ENCODE results near the gene ANKRD29. TPM values are rescaled to one million over a fixed set of nuclear protein-coding genes. Genes with fewer than 3 reads are reported as not detected.

The ANKRD29 gene
- total and polyA plus RNA-seq, 2 experiments from 2014 or later, result 6.6 to 36.6 TPM

DNA sequence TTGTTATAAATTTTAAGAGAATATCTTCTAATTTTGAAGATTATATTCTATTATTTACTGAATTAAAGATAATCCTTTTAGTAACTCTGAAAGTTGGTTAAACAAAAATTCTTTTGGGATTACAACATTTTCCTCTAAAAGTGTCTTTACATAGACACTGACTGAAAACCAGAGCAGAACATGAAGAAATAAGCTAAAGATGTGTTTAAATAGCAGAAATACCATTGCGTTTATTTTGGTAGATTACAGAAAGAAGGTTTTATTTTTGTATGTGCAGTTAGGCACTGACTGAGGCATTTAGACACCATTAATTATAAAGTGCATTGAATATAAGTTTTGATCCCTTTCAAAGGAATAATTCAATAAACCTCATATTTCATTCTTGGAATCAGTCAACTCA, 62.9 kb downstream of the ANKRD29 start:
- Histone ChIP-seq H3K9me2 (ENCODE audit: insufficient read depth) (no peaks in the 10 kb centered on the region), H3K79me2 (replicated peaks; ENCODE audit: insufficient read depth) (no peaks in the 10 kb centered on the region), H4K20me1 (replicated peaks; ENCODE audit: insufficient read depth) (no peaks in the 10 kb centered on the region), H2AFZ (no peak overlapping the region), H3F3A (replicated peaks; ENCODE audit: low read depth) (no peaks in the 10 kb centered on the region), H3K27ac (ENCODE audit: low read depth) (no peak overlapping the region), H3K27me3 (ENCODE audit: insufficient read depth) (no peaks in the 10 kb centered on the region), H3K4me1 (ENCODE audit: insufficient read depth) (no peaks in the 10 kb centered on the region; the same call in 1 of the 2 replicates), H3K36me3 (ENCODE audit: insufficient read depth) (no peaks in the 10 kb centered on the region), H3K4me2 (no peak overlapping the region), H3K4me3 (no peak overlapping the region)
- H3K4me3 Mint-ChIP-seq, result no peak overlapping the region
- no peak for DNase-seq (ENCODE audit: low spot score)
- no peaks in the 10 kb centered on the region for H3K36me3 Mint-ChIP-seq (ENCODE audit: low read depth)
- peaks cover 4% of the 10 kb centered on the region for H3K27me3 Mint-ChIP-seq (ENCODE audit: insufficient read depth, low read depth, poor library complexity)
- peaks cover 3% of the 10 kb centered on the region; the same call in 1 of the 3 replicates for H3K9me3 Mint-ChIP-seq
- no peaks in the 10 kb centered on the region for H3K4me1 Mint-ChIP-seq
- H3K27ac Mint-ChIP-seq, result no peak overlapping the region
- ATAC-seq, result no peak
- no peak for TF ChIP-seq NANOG (IDR thresholded peaks at IDR 0.05; ENCODE audit: borderline replicate concordance)
- TF ChIP-seq JUNB (IDR thresholded peaks at IDR 0.05; ENCODE audit: unreplicated experiment), result no peak
- no peak for TF ChIP-seq EZH2phosphoT487 (IDR thresholded peaks at IDR 0.05; ENCODE audit: unreplicated experiment)
- TF ChIP-seq, protein P1, sequence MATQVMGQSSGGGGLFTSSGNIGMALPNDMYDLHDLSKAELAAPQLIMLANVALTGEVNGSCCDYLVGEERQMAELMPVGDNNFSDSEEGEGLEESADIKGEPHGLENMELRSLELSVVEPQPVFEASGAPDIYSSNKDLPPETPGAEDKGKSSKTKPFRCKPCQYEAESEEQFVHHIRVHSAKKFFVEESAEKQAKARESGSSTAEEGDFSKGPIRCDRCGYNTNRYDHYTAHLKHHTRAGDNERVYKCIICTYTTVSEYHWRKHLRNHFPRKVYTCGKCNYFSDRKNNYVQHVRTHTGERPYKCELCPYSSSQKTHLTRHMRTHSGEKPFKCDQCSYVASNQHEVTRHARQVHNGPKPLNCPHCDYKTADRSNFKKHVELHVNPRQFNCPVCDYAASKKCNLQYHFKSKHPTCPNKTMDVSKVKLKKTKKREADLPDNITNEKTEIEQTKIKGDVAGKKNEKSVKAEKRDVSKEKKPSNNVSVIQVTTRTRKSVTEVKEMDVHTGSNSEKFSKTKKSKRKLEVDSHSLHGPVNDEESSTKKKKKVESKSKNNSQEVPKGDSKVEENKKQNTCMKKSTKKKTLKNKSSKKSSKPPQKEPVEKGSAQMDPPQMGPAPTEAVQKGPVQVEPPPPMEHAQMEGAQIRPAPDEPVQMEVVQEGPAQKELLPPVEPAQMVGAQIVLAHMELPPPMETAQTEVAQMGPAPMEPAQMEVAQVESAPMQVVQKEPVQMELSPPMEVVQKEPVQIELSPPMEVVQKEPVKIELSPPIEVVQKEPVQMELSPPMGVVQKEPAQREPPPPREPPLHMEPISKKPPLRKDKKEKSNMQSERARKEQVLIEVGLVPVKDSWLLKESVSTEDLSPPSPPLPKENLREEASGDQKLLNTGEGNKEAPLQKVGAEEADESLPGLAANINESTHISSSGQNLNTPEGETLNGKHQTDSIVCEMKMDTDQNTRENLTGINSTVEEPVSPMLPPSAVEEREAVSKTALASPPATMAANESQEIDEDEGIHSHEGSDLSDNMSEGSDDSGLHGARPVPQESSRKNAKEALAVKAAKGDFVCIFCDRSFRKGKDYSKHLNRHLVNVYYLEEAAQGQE (IDR thresholded peaks at IDR 0.05; ENCODE audit: unreplicated experiment), result no peak
- TF ChIP-seq, protein P2, sequence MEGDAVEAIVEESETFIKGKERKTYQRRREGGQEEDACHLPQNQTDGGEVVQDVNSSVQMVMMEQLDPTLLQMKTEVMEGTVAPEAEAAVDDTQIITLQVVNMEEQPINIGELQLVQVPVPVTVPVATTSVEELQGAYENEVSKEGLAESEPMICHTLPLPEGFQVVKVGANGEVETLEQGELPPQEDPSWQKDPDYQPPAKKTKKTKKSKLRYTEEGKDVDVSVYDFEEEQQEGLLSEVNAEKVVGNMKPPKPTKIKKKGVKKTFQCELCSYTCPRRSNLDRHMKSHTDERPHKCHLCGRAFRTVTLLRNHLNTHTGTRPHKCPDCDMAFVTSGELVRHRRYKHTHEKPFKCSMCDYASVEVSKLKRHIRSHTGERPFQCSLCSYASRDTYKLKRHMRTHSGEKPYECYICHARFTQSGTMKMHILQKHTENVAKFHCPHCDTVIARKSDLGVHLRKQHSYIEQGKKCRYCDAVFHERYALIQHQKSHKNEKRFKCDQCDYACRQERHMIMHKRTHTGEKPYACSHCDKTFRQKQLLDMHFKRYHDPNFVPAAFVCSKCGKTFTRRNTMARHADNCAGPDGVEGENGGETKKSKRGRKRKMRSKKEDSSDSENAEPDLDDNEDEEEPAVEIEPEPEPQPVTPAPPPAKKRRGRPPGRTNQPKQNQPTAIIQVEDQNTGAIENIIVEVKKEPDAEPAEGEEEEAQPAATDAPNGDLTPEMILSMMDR (conservative IDR thresholded peaks at IDR 0.05; ENCODE audit: low read depth in 2 of 2), result no peak
- TF ChIP-seq, protein P3, sequence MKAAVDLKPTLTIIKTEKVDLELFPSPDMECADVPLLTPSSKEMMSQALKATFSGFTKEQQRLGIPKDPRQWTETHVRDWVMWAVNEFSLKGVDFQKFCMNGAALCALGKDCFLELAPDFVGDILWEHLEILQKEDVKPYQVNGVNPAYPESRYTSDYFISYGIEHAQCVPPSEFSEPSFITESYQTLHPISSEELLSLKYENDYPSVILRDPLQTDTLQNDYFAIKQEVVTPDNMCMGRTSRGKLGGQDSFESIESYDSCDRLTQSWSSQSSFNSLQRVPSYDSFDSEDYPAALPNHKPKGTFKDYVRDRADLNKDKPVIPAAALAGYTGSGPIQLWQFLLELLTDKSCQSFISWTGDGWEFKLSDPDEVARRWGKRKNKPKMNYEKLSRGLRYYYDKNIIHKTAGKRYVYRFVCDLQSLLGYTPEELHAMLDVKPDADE (IDR thresholded peaks at IDR 0.05), result no peak
- no peak for TF ChIP-seq ZNF114 (CRISPR knock-in tag; IDR thresholded peaks at IDR 0.05)
- no peak for TF ChIP-seq ZNF331 (CRISPR knock-in tag; IDR thresholded peaks at IDR 0.05; ENCODE audit: low read depth)
- no peak for TF ChIP-seq CREB1 (CRISPR knock-in tag; IDR thresholded peaks at IDR 0.05; ENCODE audit: low read depth)
- TF ChIP-seq EZH2 (IDR thresholded peaks at IDR 0.05; ENCODE audit: low read depth, unreplicated experiment), result no peak
- no peak for TF ChIP-seq POLR2AphosphoS5 (IDR thresholded peaks at IDR 0.05; ENCODE audit: low read depth)
- TF ChIP-seq STAT1 (IDR thresholded peaks at IDR 0.05; ENCODE audit: unreplicated experiment), result no peak
- TF ChIP-seq, protein P4, sequence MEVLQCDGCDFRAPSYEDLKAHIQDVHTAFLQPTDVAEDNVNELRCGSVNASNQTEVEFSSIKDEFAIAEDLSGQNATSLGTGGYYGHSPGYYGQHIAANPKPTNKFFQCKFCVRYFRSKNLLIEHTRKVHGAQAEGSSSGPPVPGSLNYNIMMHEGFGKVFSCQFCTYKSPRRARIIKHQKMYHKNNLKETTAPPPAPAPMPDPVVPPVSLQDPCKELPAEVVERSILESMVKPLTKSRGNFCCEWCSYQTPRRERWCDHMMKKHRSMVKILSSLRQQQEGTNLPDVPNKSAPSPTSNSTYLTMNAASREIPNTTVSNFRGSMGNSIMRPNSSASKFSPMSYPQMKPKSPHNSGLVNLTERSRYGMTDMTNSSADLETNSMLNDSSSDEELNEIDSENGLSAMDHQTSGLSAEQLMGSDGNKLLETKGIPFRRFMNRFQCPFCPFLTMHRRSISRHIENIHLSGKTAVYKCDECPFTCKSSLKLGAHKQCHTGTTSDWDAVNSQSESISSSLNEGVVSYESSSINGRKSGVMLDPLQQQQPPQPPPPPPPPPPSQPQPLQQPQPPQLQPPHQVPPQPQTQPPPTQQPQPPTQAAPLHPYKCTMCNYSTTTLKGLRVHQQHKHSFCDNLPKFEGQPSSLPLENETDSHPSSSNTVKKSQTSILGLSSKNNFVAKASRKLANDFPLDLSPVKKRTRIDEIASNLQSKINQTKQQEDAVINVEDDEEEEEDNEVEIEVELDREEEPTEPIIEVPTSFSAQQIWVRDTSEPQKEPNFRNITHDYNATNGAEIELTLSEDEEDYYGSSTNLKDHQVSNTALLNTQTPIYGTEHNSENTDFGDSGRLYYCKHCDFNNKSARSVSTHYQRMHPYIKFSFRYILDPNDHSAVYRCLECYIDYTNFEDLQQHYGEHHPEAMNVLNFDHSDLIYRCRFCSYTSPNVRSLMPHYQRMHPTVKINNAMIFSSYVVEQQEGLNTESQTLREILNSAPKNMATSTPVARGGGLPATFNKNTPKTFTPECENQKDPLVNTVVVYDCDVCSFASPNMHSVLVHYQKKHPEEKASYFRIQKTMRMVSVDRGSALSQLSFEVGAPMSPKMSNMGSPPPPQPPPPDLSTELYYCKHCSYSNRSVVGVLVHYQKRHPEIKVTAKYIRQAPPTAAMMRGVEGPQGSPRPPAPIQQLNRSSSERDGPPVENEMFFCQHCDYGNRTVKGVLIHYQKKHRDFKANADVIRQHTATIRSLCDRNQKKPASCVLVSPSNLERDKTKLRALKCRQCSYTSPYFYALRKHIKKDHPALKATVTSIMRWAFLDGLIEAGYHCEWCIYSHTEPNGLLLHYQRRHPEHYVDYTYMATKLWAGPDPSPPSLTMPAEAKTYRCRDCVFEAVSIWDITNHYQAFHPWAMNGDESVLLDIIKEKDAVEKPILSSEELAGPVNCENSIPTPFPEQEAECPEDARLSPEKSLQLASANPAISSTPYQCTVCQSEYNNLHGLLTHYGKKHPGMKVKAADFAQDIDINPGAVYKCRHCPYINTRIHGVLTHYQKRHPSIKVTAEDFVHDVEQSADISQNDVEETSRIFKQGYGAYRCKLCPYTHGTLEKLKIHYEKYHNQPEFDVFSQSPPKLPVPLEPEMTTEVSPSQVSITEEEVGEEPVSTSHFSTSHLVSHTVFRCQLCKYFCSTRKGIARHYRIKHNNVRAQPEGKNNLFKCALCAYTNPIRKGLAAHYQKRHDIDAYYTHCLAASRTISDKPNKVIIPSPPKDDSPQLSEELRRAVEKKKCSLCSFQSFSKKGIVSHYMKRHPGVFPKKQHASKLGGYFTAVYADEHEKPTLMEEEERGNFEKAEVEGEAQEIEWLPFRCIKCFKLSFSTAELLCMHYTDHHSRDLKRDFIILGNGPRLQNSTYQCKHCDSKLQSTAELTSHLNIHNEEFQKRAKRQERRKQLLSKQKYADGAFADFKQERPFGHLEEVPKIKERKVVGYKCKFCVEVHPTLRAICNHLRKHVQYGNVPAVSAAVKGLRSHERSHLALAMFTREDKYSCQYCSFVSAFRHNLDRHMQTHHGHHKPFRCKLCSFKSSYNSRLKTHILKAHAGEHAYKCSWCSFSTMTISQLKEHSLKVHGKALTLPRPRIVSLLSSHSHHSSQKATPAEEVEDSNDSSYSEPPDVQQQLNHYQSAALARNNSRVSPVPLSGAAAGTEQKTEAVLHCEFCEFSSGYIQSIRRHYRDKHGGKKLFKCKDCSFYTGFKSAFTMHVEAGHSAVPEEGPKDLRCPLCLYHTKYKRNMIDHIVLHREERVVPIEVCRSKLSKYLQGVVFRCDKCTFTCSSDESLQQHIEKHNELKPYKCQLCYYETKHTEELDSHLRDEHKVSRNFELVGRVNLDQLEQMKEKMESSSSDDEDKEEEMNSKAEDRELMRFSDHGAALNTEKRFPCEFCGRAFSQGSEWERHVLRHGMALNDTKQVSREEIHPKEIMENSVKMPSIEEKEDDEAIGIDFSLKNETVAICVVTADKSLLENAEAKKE (CRISPR knock-in tag; IDR thresholded peaks at IDR 0.05), result no peak
